Heart left ventricle (tissue), 13 donors: ENCODE data around the gene CERT1.

Source experiments
- POLR2A ChIP-seq, 2 donors: fragments of 450-650 bp; IDR thresholded peaks; one replicate each; pipeline ENCODE4 v1.6.1; 2017; ENCODE audit warnings: antibody characterized with exemption in 2 of 2, mild to moderate bottlenecking in 2 of 2, moderate library complexity in 2 of 2
- TF ChIP-seq, protein P1 (sequence below), 12 donors: fragments of 200-600 bp; sonication (generic) in 4 of 12; IDR thresholded peaks; one replicate each; pipeline versions ENCODE4 v1.5.0 to v1.8.0; 2018 to 2022; ENCODE audit warnings: antibody characterized with exemption in 12 of 12, mild to moderate bottlenecking in 5 of 12
- donor health status: ischemic (EF 13 %, LVEDD 7.1; RV severe dilation, severe dysfunction).
- donor health status: DM: no; HTN: yes; CAD: no.
- donor health status: DM: no; HTN: no; CAD: no.
- donor health status: ischemic (EF 25% LVEDD 6.9; RV normal size, moderate dysfunction).
- donor health status: ischemic (EF 25% LVEDD 5.7; RV mildly dilated, moderate dysfunction).
- donor health status: ischemic (EF 35%, LVEDD 5.7; RV mildly dilated, moderate dysfunction).
- donor health status: nonischemic (EF 11% LVEDD 7.7; RV severe dilation, severe dysfunction).
- donor health status: DM: yes; HTN: yes; CAD: no.
- donor health status: PGD.
- donor health status: ischemic (EF 29% LVEDD 5.4; RV normal size, mild dysfunction).
- donor health status: nonischemic (EF 23%, LVEDD 6.1; RV moderate dilation, normal function).

DNA sequence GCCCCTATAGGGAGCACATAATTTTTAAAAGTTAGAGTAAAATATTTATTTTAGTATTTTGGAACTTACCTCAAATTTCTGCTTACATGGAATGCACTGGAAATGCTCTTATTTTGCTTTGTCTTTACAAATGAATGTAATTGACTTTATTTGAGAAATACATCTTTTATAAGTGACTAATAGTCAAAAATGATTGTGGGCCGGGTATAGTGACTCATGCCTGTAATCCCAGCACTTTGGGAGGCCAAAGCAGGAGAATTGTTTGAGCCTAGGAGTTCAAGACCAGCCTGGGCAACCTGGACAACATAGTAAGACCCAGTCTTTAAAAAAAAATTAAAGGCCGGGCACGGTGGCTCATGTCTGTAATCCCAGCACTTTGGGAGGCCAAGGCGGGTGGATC lies 168.6 kb downstream of the CERT1 start:
- TF ChIP-seq, protein P1, sequence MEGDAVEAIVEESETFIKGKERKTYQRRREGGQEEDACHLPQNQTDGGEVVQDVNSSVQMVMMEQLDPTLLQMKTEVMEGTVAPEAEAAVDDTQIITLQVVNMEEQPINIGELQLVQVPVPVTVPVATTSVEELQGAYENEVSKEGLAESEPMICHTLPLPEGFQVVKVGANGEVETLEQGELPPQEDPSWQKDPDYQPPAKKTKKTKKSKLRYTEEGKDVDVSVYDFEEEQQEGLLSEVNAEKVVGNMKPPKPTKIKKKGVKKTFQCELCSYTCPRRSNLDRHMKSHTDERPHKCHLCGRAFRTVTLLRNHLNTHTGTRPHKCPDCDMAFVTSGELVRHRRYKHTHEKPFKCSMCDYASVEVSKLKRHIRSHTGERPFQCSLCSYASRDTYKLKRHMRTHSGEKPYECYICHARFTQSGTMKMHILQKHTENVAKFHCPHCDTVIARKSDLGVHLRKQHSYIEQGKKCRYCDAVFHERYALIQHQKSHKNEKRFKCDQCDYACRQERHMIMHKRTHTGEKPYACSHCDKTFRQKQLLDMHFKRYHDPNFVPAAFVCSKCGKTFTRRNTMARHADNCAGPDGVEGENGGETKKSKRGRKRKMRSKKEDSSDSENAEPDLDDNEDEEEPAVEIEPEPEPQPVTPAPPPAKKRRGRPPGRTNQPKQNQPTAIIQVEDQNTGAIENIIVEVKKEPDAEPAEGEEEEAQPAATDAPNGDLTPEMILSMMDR (IDR thresholded peaks at IDR 0.05) = no peak
- no peak for TF ChIP-seq POLR2A (IDR thresholded peaks at IDR 0.05)
